Stimulated activated CD4-positive, alpha-beta T cell treated with anti-CD3 and anti-CD28 coated beads, Interleukin-4, amount 100 ng/mL, for 4 hours (primary cell): ENCODE results near the gene ZNF783.
"Not testable (repeated sequence)": the region's sequence is repeated elsewhere in the genome, so short reads cannot be mapped to it uniquely, and the experiment has no call there.

Source experiments
- DNase-seq, 2 experiments: peaks; one replicate each; pipeline ENCODE4 v3.0.0-alpha.2; 2020

Gene ZNF783

DNA sequence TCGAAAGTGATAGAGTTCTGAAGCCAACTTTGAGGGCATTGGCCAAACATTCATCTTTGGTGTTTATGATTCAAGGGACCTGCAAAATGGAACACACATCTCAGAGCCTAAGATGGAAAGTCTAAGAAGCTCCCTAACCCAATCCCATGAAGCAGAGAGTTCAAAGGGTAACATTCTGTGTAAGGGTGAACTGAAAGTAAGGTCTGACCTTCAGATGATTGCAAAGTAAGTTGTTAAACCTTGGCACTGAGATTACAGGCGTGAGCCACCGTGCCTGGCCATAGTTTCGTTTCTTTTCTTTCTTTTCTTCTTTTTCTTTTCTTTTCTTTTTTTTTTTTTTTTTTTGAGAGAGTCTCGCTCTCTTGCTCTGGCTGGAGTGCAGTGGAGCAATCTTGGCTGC, 20.3 kb upstream of the ZNF783 start:
- no peak for DNase-seq

DNA sequence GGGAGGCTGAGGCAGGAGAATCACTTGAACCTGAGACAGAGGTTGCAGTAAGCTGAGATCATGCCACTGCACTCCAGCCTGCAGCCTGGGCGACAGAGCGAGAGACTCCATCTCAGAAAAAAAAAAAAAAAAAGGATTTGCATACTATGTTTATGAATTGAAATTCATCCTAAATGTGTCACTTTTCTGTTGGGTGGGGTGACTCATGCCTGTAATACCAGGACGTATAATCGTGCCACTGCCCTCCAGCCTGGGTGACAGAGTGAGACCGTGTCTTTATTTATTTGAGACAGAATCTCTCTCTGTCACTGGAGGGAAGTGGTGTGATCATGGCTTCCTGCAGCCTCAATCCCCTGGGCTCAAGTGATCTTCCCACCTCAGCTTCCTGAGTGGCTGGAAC, 16.8 kb upstream of the ZNF783 start:
- DNase-seq = no peak

DNA sequence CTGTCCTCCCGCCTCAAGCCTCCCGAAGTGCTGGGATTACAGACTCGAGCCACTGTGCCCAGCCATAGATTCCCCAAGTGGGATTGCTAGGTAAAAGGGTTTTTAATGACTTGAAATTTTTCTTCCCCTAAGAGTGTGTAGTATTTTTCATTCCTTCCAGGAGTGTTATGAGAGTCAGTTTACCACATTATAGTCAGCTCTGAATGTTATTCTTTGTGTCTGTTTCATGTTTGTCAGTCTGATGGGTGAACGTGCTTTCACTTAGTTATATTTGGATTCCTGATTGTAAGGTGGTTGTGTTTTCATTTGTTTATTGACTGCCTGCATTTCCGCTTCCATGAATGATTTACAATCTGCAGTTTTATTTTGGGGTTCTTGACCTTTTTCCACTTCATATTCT, 16.3 kb upstream of the ZNF783 start:
- no peak for DNase-seq

DNA sequence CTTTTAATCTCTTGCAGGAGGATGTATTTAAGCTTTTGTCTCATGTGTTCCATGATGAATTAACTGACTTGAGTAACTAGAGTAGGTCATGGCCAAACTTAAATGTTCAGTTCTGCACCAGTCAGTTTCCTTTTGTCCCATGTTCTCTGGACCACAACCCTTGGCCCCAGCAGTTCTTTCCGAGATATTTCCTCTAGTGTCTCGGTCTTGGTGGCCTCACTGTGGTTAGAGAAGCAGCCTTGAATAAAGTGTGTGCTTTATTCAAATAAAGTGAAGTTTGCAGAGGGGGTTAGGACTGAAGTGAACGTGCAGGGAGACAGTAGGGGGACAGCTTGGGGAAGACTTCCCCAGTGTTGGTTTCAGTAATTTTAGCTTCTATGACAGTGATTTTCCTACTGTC, 13.2 kb upstream of the ZNF783 start:
- no peak for DNase-seq

DNA sequence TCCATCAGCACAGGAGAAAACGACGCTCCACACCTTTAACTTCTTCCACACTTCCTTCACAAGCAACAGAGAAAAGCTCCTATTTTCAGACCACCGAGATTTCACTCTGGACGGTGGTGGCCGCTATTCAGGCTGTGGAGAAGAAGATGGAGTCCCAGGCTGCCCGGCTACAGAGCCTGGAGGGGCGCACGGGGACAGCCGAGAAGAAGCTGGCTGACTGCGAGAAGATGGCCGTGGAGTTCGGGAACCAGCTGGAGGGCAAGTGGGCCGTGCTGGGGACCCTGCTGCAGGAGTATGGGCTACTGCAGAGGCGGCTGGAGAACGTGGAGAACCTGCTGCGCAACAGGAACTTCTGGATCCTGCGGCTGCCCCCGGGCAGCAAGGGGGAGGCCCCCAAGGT, 11.8 kb upstream of the ZNF783 start:
- not testable (repeated sequence) for DNase-seq

DNA sequence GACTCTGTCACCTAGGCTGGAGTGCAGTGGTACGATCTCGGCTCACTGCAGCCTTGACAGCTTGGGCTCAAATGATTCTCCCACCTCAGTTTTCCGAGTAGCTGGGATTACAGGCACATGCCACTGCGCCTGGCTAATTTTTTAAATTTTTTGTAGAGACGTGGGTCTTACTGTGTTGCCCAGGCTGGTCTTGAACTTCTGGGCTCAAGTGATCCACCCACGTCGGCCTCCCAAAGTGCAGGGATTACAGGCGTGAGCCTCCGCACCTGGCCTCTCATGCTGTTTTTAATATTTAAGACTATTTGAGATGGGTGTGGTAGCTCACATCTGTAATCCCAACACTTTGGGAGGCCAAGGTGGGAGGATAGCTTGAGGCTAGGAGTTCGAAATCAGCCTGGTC, 10.5 kb upstream of the ZNF783 start:
- not testable (repeated sequence) for DNase-seq

DNA sequence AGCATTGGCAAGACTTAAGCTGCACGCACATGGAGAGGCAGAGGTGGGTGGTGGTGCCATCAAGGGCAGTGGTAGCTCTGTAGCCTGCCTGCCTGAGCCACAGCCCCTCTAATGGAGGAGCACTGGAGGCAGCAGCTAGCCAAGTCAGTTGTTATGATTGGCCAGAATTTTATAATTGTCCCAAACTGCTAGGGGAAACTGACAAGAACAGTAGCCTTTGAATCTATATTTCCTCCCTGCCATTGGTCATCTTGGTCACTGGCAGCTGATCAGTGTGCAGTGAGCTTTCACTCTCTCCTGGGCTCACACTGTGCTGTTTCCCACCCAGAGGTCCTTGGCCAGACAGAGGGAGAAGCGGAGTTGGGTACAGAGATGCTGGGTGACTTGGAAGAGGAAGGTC, 9.6 kb upstream of the ZNF783 start:
- no peak for DNase-seq

DNA sequence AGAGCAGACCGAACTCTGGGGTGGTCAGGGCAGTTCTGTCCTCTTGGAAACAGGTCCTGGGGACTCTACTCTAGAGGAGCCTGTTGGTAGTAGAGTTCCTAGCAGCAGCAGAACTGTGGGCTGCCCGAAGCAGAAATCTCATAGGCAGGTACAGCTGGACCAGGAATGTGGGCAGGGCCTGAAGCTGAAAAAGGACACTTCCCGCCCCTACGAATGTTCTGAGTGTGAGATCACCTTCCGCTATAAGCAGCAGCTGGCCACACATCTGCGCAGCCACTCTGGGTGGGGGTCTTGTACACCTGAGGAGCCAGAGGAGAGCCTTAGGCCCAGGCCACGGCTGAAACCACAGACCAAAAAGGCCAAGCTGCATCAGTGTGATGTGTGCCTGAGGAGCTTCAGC, 8.3 kb upstream of the ZNF783 start:
- DNase-seq = no peak

DNA sequence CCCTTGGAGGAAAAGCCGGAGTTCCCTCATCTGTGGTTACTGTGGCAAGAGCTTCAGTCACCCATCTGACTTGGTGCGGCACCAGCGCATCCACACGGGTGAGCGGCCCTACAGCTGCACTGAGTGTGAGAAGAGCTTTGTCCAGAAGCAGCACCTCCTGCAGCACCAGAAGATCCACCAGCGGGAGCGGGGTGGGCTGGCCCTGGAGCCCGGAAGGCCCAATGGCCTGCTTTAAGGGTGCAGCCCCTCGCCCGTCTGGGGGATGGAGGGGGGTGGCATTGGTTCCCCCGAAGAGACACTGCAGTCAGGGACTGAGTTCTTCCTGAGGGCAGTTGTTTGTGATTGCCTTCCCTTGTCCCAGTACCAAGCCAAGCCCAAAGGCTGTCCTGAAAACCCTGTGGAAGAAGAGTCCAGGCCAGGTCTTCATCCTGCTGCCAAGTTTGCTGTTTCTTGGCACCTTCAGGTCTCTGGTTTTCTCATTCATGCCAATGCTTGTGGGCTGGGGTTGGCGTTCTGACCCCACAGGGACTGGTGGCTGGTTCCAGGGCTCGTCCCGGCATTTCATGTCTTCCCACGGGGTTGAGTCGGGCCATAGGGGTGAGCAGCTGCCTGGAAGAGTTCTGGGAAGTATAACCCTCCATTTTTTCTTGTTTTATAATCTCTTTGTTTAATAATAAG, 7.7 kb upstream of the ZNF783 start:
- DNase-seq = no peak

DNA sequence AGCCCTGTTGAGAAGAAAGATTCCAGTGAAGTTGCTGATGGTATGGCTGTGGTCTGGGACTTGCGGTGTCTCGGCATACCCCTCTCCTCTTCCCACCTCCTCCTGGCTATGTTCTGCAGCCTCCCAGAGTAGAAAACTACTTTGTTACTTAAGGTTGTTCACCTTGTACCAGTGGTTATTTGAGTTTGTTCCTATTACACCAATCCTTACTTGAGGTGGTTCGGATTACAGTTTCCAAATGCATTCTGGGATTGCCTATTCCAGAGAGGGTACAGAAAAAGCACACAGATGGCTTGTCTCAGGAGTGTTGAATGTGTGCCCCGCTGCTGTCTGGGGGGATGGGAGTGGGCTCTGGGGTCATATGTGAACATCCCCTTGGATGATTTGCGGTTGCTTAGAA, 6.8 kb upstream of the ZNF783 start:
- DNase-seq = no peak

DNA sequence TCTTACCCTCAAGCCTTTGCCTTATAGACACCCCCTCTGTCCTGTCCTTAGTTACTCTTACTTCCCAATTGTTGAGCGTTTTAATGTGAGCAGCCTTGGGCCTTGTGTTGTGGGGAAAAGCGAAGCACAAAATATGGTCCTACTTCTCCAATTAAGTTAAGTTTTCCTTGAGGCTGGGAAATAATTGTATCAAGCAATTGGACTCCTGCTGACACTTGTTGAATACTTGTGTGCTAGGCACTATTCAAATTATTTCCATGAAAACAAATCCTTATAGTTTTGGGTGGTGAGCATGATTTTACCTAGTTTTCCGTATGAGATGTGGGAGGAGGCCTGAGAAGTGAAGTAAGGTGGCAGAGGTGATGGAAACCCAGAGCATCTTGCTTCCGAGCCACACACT, 5.4 kb upstream of the ZNF783 start:
- DNase-seq = no peak

DNA sequence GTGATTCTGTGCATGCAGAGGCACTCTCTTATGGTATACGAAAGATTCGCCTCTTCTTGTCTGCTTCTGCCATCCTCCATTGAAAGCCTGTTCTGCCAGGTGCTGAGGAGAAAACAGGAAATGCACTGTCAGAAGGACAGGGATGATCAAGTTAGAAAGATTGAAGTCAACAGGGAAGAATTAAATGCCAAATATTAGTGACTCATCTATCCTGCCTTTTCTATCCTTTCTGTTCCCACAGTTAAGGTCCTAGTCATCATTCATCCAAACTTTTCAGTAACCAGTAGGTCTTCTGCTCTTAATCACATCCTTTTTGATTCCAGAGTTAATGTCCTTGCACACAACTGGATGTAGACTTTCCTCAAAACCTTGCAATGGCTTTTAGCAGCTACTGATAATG, 4.8 kb upstream of the ZNF783 start:
- no peak for DNase-seq

DNA sequence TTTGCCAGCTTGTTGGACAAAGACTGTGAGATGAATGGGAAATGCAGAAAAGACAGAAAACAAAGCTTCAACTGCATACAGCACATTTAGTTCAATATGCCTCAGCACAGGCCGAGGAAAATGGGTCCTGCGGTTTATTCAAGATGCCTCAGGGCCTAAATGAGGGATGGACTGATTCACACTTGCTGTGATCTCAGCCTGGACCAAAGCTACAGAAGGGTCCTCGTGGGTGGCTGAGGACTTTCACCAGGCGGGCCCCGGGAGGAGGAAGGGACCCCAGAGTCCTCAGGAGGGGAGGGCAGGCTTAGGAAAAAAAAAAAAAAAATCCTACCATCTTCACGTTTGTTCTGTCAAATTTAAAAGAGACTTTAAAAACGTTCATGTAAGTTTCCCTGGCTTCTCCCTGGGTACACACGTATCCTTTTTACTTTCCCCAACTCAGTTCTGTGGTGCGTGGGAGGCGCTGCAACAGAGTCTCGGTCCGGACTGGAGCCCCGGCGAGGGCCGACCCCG, 624 bp upstream of the ZNF783 start:
- DNase-seq = no peak

DNA sequence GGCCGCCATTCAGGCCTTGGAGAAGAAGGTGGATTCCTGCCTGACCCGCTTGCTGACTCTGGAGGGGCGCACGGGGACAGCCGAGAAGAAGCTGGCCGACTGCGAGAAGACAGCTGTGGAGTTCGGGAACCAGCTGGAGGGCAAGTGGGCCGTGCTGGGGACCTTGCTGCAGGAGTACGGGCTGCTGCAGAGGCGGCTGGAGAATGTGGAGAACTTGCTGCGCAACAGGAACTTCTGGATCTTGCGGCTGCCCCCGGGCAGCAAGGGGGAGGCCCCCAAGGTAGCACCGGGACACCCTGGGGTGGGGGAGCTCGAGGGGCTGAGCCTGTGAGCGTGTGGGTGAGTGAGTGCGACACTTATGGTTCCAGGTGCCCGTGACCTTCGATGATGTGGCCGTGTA, 4.5 kb downstream of the ZNF783 start:
- DNase-seq = no peak

DNA sequence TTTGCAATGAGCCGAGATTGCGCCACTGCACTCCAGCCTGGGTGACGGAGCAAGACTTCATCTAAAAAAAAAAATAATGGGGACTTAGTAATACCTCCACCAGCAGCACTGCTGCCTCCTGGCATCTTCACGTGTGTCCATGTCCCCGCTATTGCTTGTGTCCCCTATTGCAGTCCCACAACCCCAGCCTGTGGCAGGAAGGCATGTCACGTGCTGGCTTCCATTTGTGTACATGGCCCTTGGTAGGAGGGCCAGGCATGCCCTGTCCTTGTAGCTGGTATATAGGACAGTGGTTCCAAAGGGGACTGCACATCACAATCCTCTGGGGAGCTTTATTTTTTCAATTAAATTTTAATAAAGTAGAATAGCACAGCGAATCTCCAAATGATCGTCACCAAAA, 5.7 kb downstream of the ZNF783 start:
- no peak for DNase-seq

DNA sequence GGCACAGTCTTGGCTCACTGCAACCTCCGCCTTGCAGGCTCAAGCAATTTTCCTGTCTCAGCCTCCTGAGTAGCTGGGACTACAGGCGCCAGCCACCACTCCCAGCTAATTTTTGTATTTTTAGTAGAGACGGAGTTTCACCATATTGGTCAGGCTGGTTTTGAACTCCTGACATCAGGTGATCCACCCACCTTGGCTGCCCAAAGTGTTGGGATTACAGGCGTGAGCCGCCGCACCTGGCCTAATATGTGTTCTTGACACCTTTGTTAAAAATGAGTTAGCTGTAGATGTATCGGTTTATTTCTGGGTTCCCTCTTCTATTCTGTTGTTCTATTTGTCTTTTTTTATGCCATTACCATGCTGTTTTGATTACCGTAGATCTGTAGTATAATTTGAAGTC, 12.4 kb downstream of the ZNF783 start:
- not testable (repeated sequence) for DNase-seq

DNA sequence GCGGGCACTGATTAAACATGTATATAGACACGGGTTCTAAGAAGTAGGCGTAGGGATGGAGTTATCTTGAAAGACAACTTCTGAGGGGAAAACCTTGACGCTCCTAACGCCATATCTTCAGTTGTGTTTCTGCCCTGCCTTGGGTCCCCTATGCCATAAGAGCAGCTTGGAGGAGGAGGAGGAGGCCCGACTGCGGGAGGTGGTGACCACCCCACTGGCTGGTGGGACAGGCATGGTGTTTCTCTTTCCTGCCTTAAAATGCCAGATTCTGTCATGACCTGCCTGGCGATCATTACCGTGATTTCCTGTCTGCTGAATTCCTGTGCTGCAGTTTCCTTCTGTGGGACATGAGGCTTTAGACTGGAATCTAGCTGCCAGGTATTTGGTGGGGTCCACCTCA, 15.9 kb downstream of the ZNF783 start:
- DNase-seq = no peak

DNA sequence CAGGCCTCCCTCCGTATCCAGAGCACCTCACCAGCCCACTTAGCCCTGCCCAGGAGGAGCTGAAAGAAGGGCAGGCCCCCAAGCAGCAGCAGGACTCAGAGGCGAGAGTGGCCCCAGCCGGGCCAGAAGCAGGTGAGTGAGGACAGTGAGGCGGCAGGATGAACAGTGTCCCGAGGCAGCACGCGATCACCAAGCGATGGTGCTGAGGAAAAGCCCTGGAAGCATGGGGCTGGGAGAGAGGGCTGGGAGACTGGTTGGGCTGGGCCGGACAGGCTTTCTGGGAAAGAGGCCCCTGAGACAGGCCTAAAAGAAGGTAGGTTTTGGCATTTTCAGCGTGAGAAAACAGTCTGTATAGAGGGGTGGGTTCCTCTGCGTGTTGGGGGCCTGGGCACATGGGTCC, 16.4 kb downstream of the ZNF783 start:
- DNase-seq = no peak

DNA sequence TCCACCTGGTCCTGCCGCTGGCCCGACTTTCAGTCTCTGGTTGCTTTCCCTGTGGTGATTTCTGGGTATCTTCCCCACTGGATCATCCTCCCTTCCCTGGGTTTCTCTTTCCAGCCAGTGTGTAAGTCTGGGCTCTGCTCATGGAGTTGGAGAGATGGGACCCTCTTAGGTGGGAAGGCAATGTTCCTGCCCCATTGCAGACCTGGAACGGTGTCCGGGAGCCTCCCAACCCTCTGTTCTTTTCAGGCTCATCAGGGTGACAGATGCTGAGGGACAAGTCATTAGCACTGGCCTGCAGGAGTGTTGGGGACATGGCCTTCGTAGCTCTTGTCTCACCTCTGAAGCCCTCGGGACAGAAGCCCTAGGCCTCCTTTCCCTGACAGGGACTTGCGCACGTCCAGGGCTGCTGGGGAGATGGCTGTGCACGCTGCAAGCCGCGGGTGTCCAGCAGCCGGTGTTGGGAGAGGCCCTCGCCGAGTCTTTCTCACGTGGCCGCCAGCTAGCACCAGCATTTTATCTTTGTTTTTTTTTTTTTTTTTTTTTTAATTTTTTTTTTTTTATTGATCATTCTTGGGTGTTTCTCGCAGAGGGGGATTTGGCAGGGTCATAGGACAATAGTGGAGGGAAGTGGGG, 17.2 kb downstream of the ZNF783 start:
- DNase-seq = no peak

DNA sequence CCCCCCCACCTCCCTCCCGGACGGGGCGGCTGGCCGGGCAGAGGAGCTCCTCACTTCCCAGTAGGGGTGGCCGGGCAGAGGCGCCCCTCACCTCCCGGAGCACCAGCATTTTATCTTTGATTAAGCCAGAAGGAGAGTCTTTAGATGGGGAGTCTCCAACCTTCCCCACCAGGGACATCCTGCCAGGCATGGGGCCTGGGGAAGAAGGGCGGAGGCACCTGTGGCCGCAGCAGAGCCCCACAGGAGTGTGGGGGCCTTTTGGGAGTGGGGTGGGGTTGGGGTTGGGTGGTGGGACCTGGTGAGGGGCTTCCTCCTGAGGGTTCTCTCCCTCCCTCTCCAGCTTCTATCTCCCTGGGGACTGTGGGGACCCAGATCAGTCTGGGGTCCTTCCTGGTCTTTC, 18.2 kb downstream of the ZNF783 start:
- no peak for DNase-seq

DNA sequence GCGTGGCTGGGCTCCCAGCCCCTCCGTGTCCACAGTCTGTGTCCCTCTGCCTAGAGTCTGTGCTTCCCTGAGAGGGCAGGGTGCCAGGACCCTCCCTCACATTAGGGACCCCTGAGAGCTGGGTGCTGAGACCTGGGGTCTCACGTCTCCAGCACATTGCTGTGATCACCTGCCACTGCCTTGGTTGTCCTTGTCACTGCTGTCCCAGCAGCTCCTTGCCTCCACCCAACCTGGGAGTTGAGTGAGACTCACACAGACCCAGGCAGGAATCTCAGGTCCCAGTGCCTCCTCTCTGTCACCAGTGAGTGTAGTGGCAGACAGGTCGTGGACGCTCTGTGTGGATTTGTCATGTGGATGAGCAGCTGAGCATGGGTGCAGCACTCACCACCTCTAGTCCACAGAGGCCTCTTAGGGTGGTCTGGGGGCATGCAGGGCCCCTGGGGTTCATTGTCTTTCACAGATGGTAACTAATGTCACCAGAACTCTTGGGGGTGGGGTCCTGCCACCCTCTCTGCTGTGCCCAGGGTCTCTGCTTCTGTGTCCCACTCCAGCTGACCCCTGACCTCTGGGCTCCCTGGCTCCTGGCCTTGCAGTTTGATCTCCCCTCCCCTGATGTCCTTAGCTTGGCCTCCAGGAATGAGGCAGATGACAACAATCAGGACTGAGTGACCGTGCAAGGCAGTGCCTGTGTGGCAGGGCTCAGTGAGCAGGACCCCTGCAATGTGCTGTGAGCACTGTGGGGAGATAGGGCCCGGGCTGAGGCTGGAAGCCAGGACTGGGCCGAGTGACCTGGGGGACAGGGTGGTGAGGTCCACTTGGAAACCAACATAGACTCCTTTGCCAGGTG, 18.9 kb downstream of the ZNF783 start:
- no peak for DNase-seq

DNA sequence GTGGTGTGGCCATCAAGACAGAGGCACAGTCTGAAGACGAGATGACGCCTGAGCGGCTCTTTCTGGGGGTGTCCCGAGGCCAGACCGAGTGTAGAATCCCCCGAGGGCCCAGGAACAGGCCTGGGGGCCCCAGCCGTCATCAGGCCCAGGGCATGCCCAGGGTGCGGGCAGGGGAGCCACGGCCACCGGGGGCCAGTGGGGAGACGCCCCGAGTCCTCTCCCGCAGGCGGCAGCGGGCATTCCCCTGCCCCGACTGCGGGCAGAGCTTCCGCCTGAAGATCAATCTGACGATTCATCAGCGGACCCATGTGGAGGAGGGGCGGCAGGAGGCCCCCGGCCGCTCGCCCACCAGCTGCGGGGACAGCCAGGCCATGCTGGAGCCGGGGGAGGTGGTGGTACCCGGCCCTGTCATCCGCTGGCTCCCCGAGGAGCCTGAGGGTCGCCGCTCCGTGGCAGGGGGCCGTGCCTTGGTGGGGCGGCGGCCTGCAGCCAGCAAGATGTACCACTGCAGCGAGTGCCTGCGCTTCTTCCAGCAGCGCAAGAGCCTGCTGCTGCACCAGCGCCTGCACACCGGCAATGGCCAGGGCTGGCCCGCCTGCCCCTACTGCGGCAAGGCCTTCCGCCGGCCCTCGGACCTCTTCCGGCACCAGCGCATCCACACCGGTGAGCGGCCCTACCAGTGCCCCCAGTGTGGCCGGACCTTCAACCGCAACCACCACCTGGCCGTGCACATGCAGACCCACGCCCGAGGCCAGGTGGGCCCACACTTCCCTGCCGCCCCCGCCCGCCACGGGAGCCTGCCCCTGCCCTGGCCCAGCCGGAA, 19.7 kb downstream of the ZNF783 start:
- no peak for DNase-seq

DNA sequence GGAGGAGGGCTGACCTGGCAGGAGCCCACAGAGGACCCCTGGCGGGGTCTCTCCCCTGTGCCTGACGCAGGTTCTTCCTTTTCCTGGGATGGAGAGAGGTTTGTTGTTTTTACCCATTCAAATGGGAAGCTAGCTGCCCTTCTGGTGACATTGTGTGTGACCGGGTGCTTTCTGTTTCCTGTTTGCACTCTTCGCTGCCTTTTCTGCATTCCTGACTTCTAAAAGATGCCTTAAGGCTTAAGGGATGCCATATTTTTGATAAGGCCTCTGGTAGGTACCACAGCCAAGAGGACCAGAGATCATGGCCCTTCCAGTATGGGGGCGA, 20.3 kb downstream of the ZNF783 start:
- no peak for DNase-seq
